Measurements from ENCODE around the gene KNCN. TPM values are rescaled to one million over a fixed set of nuclear protein-coding genes. Genes with fewer than 3 reads are reported as not detected.

The KNCN gene
- total RNA-seq, 1 experiment from 2014 or later = not detected

DNA sequence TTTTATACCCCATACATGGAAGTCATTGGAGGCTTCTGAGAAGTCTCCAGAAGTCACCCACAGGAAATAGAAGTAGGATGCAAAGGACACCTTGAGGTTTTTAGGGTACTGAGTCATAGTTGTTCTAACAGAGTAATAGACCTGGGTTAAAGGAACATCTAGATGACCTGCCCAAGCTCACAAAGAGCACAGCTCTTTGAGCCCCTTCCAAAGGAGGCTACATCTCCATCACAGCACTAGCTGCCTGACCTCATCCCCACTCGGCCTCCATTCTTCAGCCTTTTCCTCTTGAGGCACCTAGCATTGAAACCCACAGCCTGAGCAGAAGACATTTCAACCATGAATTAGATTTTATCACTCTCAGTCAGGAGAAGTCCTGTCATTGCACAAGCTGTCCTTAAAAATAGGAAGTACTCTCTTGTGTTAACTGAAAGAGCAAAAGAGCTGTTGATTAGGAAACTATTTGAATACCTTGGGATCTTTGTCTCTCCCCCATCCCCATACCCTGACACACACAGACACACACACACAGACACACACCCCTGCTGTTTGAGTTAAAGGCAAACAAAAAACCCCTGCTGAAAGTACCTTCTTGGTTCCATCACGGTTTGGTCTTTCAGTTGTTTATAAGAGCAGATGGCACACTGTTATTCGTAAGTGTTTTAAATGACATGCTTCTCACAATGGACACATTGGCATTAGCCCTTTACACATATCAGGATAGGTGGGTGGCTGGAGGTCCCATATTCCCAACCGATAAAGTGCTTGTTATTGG lies 30.4 kb upstream of the KNCN start:
- H3K23me2 ChIP-seq (ENCODE audit: insufficient read length, low read depth, low read length, poor library complexity, severe bottlenecking) = no peaks in the 10 kb centered on the region
- no peak overlapping the region for H2BK5ac ChIP-seq (ENCODE audit: insufficient read length, low read length)
- H3K27ac ChIP-seq (ENCODE audit: insufficient read length, low read depth, low read length) = no peak overlapping the region
- H4K5ac ChIP-seq (ENCODE audit: insufficient read length, low read depth, low read length) = no peak overlapping the region
- Mint-ChIP-seq H3K4me1 (peaks cover 22 to 37% of the 10 kb centered on the region in 2 experiments), H3K9me3 (no peaks in the 10 kb centered on the region), H3K36me3 (ENCODE audit: insufficient read depth in 1 of 3, low read depth in 3 of 3) (peaks cover 5 to 22% (median 5%) of the 10 kb centered on the region in 3 experiments; a peak in 6 of 7 replicates), H3K4me3 (no peak overlapping the region), H3K27ac (peak overlapping the region in 2 of 3 experiments; percentile 9 to 30; a peak in 2 of 7 replicates), H3K27me3 (ENCODE audit: low read depth) (no peaks in the 10 kb centered on the region)
- H2BK120ac ChIP-seq (ENCODE audit: low read depth, low read length, poor library complexity, severe bottlenecking) = no peak overlapping the region
- H3K56ac ChIP-seq (ENCODE audit: insufficient read length, low read depth, low read length) = no peak overlapping the region
- no peaks in the 10 kb centered on the region for H3K79me1 ChIP-seq (ENCODE audit: insufficient read depth, low read depth, low read length, poor library complexity, severe bottlenecking)
- DNase-seq = no peak
- no peak for TF ChIP-seq CTCF (conservative IDR thresholded peaks at IDR 0.05)
- H4K8ac ChIP-seq (replicated peaks; ENCODE audit: insufficient read length, low read depth, low read length) = no peak overlapping the region
- H2AK5ac ChIP-seq (ENCODE audit: insufficient read length, low read length) = no peak overlapping the region
- H2BK12ac ChIP-seq (ENCODE audit: insufficient read length, low read depth, low read length) = no peak overlapping the region
- H3K4me2 ChIP-seq (ENCODE audit: insufficient read depth, insufficient read length, low read length) = no peak overlapping the region
- H3K4ac ChIP-seq (ENCODE audit: low read depth, low read length) = no peak overlapping the region
- H3K14ac ChIP-seq (ENCODE audit: insufficient read depth, low read length) = no peak overlapping the region
- no peak overlapping the region for H4K91ac ChIP-seq (ENCODE audit: insufficient read length, low read depth, low read length)
- H3K79me2 ChIP-seq (ENCODE audit: insufficient read depth, low read length) = no peaks in the 10 kb centered on the region
- no peaks in the 10 kb centered on the region for H3K9me3 ChIP-seq (ENCODE audit: control insufficient read depth, low read depth, low read length)
- no peak overlapping the region for H3T11ph ChIP-seq (ENCODE audit: low read length)
- H2BK20ac ChIP-seq (ENCODE audit: low read depth, low read length, poor library complexity, severe bottlenecking) = no peak overlapping the region
- H3K9ac ChIP-seq (ENCODE audit: extremely low read depth, insufficient read length, low read length) = no peak overlapping the region
- no peak overlapping the region for H3K18ac ChIP-seq (ENCODE audit: insufficient read length, low read depth, low read length)
- WGBS (ENCODE audit: extremely low coverage, insufficient read length, low lambda C conversion rate) = no CpG with 5 or more reads among the region's 4 CpGs
- H2AFZ ChIP-seq (ENCODE audit: low read length) = no peak overlapping the region
- no peak overlapping the region for H2BK15ac ChIP-seq (ENCODE audit: low read depth, low read length)
- no peaks in the 10 kb centered on the region for H4K20me1 ChIP-seq (ENCODE audit: control insufficient read depth, insufficient read depth, insufficient read length)
- H3K4me1 ChIP-seq (ENCODE audit: insufficient read depth, low read length) = 0 out of 2 replicates have a peak, but pooled peaks cover 2% of the 10 kb centered on the region
- H3K27me3 ChIP-seq (ENCODE audit: insufficient read depth, low read length) = no peaks in the 10 kb centered on the region
- H3K23ac ChIP-seq (ENCODE audit: insufficient read length, low read depth, low read length) = no peak overlapping the region
